ENCODE data around the gene IQCN.

Gene IQCN

DNA sequence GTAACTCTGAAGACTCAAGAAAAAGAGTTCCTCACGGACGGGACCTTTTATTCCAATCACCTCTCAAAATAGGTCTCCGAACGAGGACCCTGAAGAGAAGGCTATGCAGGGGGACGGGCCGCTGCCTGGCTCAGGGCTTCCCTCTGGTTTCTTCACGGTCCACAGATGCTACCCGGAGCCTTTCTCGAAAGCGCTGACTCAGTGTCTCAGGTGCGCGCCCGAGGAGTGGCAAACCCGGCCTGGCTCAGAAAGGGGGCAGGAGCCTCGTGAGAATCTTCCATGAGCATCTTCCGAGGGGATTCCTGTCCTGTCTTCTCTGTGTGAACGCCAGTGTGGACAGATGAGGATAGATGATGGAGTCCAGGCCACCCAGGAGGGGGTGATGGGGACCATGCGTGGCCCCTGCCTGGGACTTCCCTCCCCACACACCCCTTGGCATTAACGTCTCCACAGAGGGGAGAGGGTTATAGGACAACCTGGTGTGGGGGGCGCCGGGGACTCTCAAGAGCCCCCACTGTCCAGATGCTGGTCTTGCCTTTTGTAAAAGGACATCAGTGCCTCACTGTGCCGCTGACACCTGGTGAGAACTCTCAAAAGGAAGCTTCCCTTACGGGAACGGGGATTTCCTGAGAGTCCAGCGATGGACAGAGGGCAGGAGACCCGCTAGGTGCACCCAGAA is 32.1 kb upstream of the IQCN start:
- Histone ChIP-seq H3K27me3 (no peaks in the 10 kb centered on the region), H3K4me3 (peak overlapping the region; percentile 64), H3K4me2 (peak overlapping the region; percentile 98), H3K27ac (peak overlapping the region; percentile 95), H4K20me1 (no peaks in the 10 kb centered on the region; the same call in 1 of the 2 replicates), H3K36me3 (peaks cover 35% of the 10 kb centered on the region), H3K9me3 (no peaks in the 10 kb centered on the region), H3K4me1 (peaks cover 86% of the 10 kb centered on the region), H3K9ac (peak overlapping the region; percentile 88)
- no peak for TF ChIP-seq Cebpa-rat (IDR thresholded peaks at IDR 0.05)

DNA sequence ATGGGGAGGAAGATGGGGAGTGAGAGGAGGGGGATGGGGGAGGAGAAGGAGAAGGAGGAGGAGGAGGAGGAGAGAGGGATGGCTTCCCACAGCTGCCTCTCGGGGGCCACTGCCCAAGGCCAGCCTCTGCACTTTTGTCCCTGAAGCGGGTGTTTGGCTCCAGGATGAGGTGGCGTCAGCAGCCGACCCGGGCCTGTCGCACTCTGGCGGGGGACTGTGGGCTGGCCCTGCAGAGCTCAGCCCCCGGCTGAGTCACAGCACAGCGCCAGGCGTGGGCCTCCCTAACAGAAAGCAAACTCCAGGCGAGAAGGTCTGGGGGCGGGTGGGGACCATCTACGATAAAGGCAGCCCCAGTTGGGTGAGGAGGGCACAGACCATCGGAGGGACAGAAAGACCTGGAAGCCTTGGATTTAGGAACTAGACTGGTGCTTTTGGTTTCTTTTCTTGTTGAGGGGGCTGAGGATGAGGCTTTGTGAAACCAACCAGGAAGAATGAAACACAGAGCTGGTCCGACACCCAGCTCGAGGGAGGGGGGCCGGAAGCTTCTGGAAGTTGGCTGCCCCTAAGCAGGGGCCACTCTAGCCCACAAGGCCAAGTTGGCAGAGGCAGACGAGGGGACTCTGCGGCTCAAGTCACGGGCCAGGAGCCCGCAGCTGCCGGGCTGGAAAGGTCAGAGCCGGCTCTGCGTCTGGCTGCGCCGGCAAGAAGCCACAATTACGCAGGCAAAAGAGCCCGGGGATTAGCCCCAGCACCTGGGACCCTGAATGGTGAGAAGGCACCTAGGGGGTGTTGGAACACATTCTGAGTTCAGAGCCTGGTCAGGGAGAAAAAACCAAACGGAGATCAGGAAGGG is 30.4 kb upstream of the IQCN start:
- H3K4me3 ChIP-seq = peak overlapping the region; percentile 64
- TF ChIP-seq Cebpa-rat (IDR thresholded peaks at IDR 0.05) = no peak
- no peaks in the 10 kb centered on the region for H3K27me3 ChIP-seq
- no peaks in the 10 kb centered on the region for H4K20me1 ChIP-seq
- peak overlapping the region; percentile 88 for H3K9ac ChIP-seq
- peaks cover 88% of the 10 kb centered on the region for H3K4me1 ChIP-seq
- peak overlapping the region; percentile 98 for H3K4me2 ChIP-seq
- H3K27ac ChIP-seq = peak overlapping the region; percentile 95
- H3K36me3 ChIP-seq = peaks cover 19% of the 10 kb centered on the region
- no peaks in the 10 kb centered on the region for H3K9me3 ChIP-seq

DNA sequence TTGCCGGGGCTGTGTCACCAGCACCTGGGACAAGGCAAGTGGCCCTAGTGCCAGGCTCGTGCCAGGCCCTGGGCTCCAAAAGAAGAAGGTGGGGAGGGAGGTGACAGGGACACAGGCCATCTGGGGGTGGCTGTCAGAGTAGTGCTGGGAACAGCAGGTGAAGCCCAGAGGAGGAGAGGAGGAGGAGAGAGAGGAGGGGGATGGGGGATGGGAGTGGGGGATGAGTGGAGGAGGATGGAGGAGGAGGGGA is 29.9 kb upstream of the IQCN start:
- Histone ChIP-seq H3K27ac (peak overlapping the region; percentile 95), H3K9me3 (no peaks in the 10 kb centered on the region), H3K27me3 (no peaks in the 10 kb centered on the region), H3K9ac (peak overlapping the region; percentile 88), H3K4me1 (peaks cover 88% of the 10 kb centered on the region), H3K36me3 (peaks cover 13% of the 10 kb centered on the region), H3K4me3 (peak overlapping the region; percentile 64), H4K20me1 (no peaks in the 10 kb centered on the region), H3K4me2 (peak overlapping the region; percentile 98)
- no peak for TF ChIP-seq Cebpa-rat (IDR thresholded peaks at IDR 0.05)

DNA sequence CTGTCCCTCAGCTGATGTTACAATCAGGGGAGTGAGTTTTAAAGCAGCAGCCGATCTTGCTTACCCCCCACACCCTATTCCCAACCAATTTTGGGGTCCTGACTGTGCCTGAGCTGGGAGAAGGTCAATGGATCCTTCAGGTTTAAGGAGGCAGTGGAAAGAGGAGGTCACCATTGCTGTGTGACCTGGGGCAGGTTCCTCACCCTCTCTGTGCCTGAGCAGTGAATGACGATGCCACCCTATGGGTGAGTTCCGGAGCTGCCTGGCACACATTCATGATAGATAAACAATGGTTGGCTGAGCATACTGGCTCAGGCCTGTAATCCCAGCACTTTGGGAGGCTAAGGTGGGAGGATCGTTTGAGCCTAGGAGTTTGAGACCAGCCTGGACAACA is 27.5 kb upstream of the IQCN start:
- no peaks in the 10 kb centered on the region for H4K20me1 ChIP-seq
- H3K27ac ChIP-seq = peak overlapping the region; percentile 95; the same call in 1 of the 2 replicates
- H3K4me3 ChIP-seq = no peak overlapping the region
- TF ChIP-seq Cebpa-rat (IDR thresholded peaks at IDR 0.05) = no peak
- peak overlapping the region; percentile 98 for H3K4me2 ChIP-seq
- H3K27me3 ChIP-seq = no peaks in the 10 kb centered on the region
- H3K9ac ChIP-seq = no peak overlapping the region
- peaks cover 69% of the 10 kb centered on the region for H3K4me1 ChIP-seq
- H3K36me3 ChIP-seq = no peaks in the 10 kb centered on the region
- no peaks in the 10 kb centered on the region for H3K9me3 ChIP-seq

DNA sequence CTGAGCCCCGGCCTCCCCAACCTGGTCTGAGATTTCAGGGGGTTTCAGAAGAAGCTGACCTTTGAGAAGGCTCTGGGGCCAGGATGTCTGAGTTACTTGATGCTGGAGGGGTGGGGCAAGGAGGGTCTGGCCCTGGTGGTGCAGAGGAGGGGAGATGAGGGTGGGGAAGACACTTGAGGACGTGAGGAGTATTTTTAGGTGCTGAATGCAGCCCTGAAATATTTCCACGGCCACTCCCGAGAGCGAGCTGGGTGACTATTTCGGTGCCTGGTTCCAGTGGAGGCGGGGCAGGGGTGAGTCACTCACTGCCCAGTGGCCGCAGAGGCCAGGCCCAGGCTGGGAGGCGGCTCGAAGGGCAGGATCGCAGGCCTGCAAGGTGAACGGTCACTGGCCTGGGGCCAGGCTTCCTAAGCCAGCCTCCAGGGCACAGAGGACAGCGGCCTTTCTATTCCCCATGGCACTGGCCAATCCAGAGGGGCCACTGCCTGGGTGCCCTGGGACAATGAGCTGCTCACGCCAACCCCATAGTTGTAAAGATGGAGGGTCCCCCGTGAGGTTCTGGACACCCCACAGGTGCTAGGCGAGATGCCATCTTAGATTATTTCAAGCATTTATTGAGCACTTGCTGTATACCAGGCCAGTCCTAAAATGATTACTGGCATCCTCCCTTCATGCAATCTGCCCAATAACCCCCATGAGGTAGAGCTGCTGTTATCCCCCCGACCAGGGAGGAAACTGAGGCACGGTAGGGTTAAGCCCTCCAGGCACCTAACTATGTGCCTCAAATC is 26.9 kb upstream of the IQCN start:
- Histone ChIP-seq H4K20me1 (no peaks in the 10 kb centered on the region), H3K27me3 (no peaks in the 10 kb centered on the region)

DNA sequence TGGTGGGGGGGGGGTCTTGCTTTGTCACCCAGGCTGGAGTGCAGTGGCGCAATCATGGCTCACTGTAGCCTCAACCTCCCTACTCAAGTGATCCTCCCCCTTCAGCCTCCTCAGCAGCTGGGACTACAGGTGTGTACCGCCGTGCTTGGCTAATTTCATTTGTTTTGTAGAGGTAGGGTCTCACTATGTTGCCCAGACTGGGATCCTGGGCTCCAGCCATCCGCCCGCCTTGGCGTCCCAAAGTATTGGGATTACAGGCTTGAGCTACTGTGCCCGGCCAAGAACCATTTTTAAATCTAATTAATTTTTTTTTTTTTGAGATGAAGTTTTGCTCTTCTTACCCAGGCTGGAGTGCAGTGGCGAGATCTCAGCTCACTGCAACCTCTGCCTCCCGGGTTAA is 25.4 kb upstream of the IQCN start:
- Histone ChIP-seq H3K4me1 (peaks cover 48% of the 10 kb centered on the region), H4K20me1 (no peaks in the 10 kb centered on the region), H3K36me3 (no peaks in the 10 kb centered on the region), H3K4me3 (no peak overlapping the region), H3K4me2 (no peak overlapping the region), H3K9ac (no peak overlapping the region), H3K9me3 (no peaks in the 10 kb centered on the region), H3K27ac (no peak overlapping the region), H3K27me3 (no peaks in the 10 kb centered on the region)
- no peak for TF ChIP-seq Cebpa-rat (IDR thresholded peaks at IDR 0.05)

More for the DNA sequence above, 26.9 kb upstream of the IQCN start:
- TF ChIP-seq Cebpa-rat (IDR thresholded peaks at IDR 0.05) = no peak
- Histone ChIP-seq H3K4me1 (peaks cover 63% of the 10 kb centered on the region), H3K4me2 (no peak overlapping the region), H3K36me3 (no peaks in the 10 kb centered on the region), H3K4me3 (no peak overlapping the region), H3K9ac (no peak overlapping the region), H3K27ac (peak overlapping the region; percentile 95; the same call in 1 of the 2 replicates), H3K9me3 (no peaks in the 10 kb centered on the region)

DNA sequence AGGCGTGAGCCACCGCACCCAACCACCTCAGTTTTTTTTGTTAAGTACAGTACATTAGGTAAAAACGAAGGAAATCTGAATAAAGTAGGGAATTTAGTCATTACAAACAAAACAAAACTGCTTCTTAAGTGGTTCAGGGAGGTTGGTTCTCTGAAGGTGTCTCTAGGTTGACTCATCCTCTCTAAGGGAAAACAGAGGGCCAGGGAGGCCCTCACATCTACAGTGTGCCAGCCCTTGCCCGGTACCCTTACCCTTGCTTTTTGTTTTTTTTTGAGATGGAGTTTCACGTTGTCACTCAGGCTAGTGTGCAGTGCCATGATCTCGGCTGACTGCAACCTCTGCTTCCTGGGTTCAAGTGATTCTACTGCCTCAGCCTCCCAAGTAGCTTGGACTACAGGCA is 24.3 kb upstream of the IQCN start:
- Histone ChIP-seq H3K4me1 (peaks cover 48% of the 10 kb centered on the region), H3K4me2 (no peak overlapping the region), H3K9me3 (no peaks in the 10 kb centered on the region), H4K20me1 (no peaks in the 10 kb centered on the region), H3K27ac (no peak overlapping the region), H3K27me3 (no peaks in the 10 kb centered on the region), H3K36me3 (no peaks in the 10 kb centered on the region), H3K4me3 (no peak overlapping the region), H3K9ac (no peak overlapping the region)
- TF ChIP-seq Cebpa-rat (IDR thresholded peaks at IDR 0.05) = no peak

DNA sequence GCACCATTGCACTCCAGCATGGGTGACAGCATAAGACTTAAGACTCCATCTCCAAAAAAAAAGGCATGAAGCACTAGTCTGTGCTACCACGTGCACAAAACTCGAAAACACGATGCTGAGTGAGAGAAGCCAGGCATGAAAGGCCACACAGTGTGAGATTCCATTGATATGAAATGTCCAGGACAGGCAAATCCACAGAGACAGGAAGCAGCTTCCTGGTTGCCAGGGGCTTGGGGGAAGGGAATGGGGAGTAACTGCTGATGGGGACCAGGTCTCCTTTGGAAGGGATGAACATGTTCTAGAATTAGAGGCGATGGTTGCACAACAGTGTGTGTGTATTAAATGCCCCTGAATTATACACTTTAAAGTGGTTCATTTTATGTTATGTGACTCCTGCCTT is 23.1 kb upstream of the IQCN start:
- H3K4me1 ChIP-seq = peaks cover 44% of the 10 kb centered on the region
- H3K4me2 ChIP-seq = no peak overlapping the region
- H3K36me3 ChIP-seq = no peaks in the 10 kb centered on the region
- no peak for TF ChIP-seq Cebpa-rat (IDR thresholded peaks at IDR 0.05)
- H3K27ac ChIP-seq = no peak overlapping the region
- no peak overlapping the region for H3K4me3 ChIP-seq
- H4K20me1 ChIP-seq = no peaks in the 10 kb centered on the region
- H3K9ac ChIP-seq = no peak overlapping the region
- H3K9me3 ChIP-seq = no peaks in the 10 kb centered on the region
- no peaks in the 10 kb centered on the region for H3K27me3 ChIP-seq

DNA sequence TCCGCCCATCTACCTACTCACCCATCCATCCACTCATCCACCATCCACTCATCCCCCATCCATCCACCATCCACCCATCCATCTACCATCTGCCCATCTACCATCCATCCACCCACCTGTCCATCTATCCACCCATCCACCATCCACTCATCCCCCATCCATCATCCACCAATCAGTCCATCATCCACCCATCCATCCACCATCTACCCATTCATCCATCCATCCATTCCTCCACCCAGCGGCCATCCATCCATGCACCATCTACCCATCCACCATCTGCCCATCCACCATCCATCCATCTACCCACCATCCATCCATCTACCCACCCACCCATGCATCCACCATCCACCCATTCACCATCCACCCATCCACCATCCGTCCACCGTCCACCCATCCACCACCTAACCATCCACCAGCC is 20.8 kb upstream of the IQCN start:
- no peak overlapping the region for H3K4me2 ChIP-seq

More for the DNA sequence above, 20.8 kb upstream of the IQCN start:
- Histone ChIP-seq H3K4me3 (no peak overlapping the region), H3K9ac (no peak overlapping the region), H3K9me3 (no peaks in the 10 kb centered on the region), H4K20me1 (no peaks in the 10 kb centered on the region), H3K4me1 (peaks cover 43% of the 10 kb centered on the region), H3K27me3 (no peaks in the 10 kb centered on the region), H3K27ac (no peak overlapping the region), H3K36me3 (no peaks in the 10 kb centered on the region)
- TF ChIP-seq Cebpa-rat (IDR thresholded peaks at IDR 0.05) = no peak

Data from BLaER1 (cell line).